GM12872 (cell line): Measurements from ENCODE around the gene EMD.

ENCODE experiments used
- TF ChIP-seq, protein P1 (sequence below): IDR thresholded peaks from 3 replicates; pipeline ENCODE4 v1.5.1; 2011; ENCODE audit warnings: low read depth, mild to moderate bottlenecking, low read length, moderate library complexity; ENCODE audit not compliant: insufficient read depth

The EMD gene

DNA sequence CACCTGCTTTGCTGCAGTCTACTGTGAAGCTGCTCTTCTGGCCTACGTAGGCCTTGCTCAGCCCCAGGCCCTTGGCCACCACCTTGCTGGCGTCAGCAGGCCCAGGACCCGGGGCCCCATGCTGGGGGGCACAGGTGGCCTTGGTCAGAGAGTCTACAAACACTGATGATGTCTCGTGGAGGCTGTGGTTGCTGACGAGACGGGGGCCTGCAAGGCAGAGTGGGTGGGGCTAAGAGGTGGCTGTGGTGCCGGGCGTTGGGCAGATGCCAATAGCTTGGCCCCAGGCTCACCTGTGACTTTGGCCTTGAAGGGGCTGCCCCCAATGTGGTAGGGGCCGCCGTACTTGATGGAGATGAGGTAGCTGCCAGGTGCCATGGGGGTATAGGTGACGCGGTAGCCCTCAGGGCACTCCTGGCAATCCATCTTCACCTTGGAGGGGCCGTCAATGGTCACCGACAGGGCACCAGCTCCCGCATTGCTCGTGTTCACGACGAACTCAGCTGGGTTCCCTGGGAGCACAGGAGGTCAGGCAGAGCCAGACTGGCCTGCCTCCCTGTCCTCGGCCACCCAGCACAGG, 29.6 kb upstream of the EMD start:
- TF ChIP-seq, protein P1, sequence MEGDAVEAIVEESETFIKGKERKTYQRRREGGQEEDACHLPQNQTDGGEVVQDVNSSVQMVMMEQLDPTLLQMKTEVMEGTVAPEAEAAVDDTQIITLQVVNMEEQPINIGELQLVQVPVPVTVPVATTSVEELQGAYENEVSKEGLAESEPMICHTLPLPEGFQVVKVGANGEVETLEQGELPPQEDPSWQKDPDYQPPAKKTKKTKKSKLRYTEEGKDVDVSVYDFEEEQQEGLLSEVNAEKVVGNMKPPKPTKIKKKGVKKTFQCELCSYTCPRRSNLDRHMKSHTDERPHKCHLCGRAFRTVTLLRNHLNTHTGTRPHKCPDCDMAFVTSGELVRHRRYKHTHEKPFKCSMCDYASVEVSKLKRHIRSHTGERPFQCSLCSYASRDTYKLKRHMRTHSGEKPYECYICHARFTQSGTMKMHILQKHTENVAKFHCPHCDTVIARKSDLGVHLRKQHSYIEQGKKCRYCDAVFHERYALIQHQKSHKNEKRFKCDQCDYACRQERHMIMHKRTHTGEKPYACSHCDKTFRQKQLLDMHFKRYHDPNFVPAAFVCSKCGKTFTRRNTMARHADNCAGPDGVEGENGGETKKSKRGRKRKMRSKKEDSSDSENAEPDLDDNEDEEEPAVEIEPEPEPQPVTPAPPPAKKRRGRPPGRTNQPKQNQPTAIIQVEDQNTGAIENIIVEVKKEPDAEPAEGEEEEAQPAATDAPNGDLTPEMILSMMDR: no peak

DNA sequence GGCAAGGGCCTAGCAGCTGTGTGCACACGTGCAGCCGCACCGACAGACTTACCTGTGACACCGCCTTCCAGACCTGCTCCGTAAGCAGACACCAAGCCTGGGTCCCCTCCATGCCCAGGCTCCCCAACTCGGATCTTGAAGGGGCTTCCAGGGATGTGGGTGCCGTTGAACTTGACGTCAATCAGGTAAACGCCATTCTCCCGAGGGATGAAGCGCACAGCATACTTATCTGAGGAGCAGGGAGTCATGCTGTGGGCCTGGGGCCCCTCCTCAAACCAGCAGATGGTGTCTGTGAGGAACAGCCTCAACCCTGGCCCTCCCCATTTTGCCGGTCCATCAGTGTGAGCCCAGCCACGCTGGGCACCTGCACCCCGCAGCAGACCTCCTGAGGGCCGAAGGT, 29.1 kb upstream of the EMD start:
- TF ChIP-seq, protein P1: no peak

DNA sequence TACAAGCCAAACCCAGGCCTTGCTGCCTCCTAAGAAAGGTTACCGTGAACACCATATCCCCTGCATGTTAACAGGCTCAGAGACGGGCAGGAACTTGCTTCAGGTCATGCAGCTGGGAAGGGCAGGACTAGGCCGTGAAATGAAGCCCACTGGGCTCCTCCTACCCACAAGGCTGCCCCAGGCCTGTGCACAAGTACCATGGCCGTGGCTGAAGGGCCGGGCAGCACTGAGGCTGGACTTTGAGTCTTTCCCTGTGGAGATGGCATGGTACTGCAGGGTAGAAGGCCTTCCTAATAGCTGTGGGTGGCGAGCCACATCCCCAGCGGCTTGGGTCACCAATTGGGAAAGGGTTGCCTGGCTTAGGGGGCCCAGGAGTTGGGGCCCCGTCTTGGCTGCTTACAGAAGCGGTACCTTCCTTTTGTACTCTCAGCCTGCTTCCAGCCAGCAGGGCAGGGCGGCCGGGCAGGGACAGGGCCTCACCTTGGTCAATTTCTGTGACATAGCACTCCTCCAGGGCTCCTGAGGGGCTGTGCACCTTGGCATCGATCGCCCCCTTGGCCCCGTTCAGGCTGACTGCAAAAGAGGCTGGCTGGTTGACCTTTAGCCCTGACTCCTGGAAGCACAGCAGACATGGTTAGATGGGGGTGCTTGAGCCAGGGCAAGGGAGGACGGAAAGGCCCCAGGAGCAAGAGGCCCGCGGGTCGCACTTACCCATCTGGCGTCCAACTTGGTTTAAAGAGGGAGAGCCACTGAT, 28.5 kb upstream of the EMD start:
- TF ChIP-seq, protein P1: no peak

DNA sequence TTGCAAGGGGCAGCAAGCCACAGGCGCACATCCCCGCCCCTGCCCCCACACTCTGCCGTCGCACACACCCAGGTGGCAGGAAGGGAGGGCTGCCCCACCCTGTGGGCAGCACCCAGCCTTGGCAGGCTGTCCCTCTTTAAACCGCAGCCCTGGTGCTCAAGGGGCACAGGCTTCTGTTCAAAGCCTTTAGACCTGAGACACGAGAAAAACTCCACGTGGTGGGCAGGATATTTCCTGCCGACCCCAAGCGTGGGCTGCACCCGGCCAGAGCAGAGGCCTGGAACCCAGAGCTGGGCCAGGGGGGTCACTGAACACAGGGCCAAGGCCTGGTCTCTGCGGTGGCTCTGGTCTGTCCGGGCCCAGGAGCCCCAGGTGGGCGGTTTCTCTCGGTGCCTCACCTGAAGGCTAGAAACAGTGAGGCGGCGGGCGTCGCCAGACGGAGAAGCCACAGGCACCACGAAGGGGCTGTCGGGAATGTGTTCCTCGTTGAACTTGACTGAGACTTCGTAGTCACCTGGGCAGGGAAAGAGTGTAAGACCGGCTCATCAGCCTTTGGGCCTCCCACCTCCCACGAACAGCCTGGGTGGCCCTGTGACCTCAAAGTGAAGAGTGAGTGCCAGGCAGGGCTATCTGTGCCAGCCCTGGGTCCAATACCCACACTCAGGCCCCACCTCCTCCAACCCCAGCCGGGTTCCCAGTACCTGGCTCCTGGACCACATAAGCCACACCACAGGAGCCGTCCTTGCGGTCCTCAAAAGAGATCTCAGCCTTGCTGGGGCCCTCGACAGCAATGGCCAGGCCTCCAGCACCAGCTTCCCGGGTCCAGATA, 27.7 kb upstream of the EMD start:
- TF ChIP-seq, protein P1: no peak

DNA sequence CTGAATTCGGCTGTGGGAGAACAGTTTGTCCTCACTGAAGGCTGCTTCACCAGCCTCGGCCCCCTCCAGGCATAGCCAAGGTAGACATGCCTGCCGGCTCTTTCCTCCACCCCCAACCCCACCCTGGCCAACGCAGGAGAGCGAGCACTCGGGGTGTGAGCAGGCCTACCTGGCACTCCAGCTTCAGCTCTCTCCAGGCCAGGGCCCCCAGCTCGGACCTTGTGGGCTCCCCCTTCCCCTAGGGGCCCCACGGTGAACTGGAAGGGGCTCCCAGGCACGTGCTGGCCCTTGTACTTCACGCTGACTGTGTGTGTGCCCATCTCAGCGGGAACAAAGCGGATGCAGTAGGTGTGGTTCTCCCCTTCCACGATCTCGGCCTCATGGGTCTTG, 27.1 kb upstream of the EMD start:
- TF ChIP-seq, protein P1: no peak

DNA sequence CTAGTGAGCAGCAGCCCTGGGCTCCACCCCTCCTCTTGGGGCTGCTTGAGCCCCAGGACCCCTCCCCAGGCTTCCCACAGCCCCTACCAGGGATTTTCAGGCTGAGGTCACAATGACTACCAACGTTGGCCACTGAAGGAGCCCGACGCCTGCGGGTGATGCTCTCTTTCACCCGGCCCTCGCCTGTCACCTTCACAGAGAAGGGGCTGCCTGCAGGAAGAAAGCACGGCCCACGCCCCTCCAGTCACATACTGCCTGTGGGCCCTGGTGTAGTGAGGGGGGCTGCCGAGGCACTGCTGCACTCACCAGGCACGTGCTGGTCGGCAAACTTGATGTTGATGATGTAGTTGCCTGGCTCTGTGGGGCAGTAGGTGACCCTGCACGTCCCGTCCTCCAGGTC, 26.6 kb upstream of the EMD start:
- TF ChIP-seq, protein P1: no peak

DNA sequence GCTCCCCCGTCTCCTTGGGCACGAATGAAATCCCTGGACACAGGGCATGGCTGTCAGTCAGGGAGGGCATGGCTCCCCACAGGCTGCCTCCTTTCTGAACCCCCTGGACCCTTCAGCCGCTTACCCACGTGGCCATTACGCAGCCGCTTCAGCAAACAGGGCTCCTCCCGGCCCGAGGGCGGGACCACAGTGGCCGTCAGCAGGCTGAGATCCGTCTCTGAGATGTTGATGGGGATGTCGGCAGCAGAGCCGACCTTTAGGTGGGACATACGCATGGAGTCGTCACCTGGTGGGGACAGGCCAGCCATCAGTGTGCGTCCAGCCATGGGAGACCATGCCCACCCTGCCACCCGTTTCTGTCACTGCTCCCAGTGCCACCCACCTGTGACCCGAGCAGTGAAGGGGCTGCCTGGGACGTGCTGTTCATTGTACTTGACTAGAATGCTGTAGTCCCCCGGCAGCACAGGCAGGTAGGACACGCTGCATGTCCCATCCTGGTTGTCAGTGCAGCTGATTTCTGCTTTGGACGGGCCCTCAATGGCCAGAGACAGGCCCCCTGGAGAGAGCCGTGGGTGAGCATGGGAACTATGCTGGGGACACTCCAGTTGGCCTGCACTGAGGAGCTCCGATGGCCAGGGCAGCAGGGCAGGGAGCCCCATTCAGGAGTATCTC, 25.8 kb upstream of the EMD start:
- TF ChIP-seq, protein P1: no peak
